HG02678 (cell line): ENCODE results near the gene SKI.

Source experiments
- ATAC-seq: cut with Tn5 transposase; IDR thresholded peaks from one replicate; pipeline ENCODE4 v1.9.1; 2021; ENCODE audit warnings: mild to moderate bottlenecking, moderate library complexity; ENCODE audit not compliant: unreplicated experiment

The SKI gene

DNA sequence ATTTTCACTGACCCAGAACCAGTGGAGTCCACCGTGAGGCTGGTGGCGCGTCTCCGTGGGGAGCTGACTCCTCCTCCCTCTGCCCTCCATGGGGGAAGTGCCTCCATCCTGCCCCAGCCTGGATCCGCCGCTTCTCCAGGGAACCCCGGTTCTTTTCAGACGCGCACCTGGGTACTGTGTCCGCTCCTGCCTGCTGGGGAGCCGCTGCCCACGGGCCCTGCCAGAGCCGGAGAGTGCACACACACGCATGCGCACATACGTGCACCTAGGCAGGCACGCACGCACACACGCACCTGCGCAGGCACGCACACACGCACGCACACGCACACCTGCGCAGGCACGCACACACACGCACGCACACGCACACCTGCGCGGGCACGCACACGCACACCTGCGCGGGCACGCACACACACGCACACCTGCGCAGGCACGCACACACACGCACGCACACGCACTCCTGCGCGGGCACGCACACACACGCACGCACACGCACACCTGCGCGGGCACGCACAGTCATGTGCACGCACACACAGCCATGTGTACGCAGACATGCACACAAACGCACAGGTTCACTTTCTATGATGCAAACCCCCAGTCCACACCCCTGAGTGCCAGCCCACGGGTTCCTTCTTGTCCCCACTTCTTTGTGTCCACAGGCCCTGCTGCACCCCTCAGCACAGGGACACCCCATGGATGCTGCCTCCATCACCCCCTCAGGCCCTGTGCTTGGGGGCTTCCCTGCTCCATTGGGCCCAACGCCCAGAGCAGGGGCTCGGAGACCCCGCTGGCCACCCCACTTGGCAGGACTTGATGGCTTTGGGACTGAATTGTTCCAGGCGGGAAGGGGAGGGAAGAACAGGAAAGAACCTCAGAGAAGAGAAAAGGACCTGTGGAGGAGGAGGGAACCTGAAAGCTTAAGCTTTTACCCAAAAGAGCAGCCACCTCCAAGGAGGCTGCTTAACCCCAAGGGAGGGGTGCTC, 120.5 kb downstream of the SKI start:
- no peak for ATAC-seq

DNA sequence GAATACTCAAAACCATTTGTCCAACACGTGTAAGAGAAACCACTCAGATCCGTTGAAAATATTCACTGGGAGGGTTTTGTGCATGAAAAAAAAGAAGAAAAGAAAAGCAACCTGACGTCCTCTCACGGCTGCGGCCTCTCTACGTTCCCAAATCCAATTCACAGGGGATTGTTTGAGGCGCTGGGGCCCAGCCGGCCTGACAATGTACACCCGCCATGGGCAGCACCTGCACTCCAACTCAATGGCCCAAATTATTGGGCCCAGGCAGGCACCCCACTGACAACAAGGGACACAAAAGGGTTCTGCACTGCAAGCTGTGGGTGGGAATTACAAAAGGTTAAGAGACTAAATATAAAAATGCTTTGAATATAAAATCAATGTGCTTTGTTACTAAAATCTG, 121.7 kb downstream of the SKI start:
- ATAC-seq: no peak

DNA sequence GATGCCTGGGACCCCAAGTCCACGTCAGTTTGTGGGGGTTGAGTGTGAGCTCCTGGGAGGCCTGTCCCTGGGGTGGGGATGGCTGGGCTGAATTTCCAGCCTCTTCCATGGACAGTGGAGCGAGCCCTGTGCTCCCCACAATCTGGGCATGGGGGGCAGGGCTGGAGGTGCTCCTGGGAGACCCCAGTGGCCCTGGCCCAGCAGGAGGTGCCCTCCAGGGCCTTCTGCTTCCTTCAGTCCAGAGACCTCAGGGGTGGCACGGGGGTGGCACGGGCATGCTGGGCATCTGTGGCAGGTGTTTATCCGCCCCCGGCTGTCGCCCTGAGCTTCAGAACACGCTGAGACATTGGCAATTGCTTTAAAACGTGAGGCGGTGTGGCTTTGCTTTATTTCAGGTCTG, 122.4 kb downstream of the SKI start:
- ATAC-seq: no peak

DNA sequence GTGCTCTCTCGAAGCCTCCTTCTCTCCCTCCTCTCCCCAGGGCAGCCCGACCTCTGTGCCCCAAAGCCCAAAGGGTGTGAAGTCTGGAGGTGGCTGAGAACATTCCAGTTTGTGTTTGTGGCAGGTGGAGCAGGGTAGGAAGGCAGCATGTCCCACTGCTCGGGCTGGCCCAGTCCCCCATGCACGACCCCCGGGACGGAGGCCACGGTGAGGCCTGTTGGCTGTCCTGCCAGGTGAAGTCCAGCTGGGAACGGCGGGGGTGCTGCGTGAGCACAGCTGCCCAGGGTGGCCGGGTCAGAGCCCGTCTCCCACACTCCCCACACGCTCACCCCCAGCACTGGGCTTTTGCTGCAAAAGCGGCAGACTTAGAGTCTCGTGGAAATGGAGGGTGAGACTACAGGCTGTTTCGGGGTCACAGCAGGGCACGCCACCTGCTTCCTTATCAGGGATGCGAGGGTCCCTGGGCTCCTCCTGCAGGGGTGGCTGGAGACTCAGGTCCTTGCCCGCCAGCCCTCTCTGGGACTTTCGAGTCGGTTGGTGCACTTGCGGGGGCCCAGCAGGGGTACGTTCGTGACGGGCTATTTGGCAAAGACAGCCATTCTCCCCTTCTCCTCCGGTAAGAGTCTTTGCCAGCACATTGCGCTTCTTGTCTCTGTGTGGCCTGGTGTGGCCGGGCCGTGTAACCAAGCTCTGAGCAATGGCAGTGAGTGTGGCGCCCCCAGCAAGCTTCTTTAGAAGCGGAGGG, 123.0 kb downstream of the SKI start:
- no peak for ATAC-seq

DNA sequence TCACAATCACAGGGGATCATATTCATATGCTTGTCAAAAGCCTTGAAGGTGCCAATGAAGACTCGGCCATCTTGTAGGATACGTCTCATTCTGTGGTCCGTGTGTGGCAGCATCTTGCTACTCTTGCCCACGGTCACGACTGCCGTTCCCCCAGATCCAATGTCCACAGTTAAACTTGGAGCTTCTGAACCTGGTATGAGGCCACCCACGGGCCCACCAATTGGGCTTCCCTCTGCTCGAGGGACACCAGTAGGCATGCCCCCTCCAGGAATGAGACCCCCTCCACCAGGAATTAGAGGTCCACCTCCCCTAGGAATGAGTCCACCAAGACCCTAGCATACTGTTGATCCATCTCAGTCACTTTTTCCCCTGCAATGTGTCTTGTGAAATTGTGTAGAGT, 123.6 kb downstream of the SKI start:
- ATAC-seq: no peak

DNA sequence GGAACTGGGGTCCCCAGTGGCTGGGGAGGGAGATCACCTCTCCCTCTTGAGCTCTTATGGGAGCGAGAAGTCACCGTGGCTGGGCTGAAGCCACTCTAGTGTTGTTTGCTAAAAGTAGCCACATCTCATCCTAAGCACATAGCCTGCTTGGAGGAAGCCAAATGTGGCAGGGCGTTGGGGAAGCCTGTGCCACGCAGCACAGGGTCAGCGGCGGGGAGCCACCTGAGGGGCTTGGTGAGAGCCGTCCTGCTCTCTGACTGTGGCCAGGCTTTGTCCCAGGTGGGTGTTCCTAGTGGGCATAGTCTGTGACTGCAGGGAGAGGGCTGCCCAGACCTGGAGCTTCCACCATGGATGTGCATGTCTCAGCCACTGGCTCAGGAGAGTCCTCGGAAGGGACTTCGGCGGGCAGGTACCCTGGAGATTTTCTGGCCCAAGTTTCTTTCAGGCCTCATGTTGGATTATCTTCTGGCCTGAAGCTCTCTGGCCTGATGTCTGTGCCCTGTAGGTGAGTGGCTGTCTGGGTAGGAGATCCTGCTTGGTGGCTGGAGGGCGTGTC, 124.3 kb downstream of the SKI start:
- ATAC-seq: no peak

DNA sequence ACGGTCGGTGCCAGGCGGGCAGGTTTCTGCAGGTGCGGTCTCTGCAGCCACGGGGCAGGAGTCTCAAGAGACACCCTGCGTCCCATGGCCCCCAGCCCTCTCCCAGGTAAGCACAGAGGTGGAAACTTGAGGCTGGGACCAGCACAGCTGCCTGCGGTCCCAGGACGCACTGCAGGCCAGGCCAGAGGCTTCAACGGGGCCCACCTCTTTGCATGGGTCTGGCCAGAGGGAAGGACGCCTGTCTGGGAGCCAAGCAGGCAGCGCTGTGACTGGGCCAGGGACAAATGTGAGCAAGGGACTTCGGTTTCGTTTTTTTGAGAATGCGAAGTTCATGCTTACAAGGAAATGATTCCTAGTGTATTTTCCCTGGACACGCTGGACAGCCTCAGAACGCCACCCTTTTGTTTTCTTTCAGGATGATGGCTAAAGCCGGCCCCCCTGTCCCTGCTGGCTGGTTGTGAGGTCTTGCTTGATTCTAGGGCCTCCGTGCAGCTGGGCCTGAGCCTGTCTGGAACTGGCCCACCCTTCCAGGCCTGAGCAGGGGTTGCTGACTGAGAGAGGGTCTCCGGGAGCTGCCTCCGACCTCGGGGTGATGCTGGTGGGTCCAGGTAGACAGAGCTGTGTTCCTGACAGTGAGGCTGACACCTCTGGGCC, 124.9 kb downstream of the SKI start:
- ATAC-seq: no peak

DNA sequence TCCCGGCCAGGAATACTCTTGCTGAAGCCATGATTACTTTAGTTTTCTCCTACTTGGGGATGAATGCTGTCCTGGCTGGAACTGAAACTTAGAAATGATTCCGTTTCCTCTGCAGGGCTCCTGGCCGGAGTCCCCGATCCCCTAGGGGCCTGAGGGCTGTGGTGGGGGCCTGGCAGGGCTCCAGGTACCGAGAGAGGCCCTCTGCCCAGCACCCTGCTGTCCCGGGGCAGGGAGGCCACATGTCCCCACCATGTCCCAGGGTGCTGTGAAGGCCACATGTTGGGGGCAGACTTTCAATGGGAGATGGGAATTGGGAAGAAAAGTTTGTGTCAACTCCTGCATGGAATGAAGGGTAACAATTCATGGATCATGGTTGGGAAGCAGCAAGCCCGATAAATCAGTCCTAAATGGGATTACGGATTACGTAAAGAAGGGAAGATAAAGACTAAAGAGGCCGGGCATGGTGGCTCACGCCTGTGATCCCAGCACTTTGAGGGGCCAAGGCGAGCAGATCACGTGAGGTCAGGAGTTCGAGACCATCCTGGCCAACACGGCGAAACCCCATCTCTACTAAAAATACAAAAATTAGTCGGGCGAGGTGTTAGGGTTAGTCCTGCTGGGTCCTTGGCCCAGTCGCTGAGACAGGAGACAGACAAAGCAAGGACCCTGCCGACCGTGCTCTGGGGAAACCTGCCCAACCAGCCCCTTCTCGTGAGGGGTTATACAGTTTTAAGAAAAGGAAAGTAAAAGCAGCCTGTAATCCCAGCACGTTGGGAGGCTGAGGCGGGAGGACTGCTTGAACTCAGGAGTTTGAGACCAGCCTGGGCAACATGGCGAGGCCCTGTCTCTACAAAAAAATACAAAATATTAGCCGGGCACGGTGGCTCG, 125.7 kb downstream of the SKI start:
- ATAC-seq: no peak

DNA sequence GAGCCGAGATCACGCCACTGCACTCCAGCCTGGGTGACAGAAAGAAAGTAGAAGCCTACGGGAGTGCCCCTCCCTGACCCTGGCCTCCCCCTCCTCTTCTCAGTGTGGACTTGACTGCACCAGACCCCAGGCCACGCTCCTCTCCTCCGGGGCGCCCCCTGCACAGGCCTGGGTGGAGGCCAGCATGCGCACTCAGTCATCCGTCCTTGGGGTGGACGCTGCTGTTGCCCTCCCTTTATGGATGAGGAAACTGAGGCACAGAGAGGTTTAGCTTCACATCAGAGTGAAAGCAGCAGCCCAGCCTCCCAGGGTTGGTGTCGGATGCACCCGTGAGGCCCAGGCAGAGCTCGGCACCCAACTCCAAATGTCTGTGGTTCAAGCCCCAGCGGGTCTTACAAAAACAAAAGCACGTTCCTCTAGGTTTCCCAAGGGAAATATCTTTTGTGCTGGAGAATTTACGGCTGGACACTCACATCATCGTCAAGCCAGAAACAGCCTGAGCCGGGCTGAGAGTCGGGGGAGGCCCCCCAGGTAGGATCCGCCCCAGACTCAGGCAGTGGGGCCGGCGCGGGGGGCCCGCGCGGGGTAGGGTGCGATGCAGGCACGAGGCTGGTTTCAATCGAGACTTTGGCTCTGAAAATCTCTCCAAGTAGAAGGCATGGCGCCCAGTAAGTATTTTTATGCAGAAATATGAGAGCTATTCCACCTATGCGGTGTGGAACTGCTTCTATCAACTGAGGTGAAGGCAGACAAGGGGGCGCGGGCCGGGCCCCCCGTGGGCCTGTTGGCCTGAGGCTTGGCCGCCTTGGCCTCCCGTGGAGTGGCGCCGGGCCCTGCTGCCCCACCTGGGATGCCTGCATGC, 126.6 kb downstream of the SKI start:
- ATAC-seq: no peak

DNA sequence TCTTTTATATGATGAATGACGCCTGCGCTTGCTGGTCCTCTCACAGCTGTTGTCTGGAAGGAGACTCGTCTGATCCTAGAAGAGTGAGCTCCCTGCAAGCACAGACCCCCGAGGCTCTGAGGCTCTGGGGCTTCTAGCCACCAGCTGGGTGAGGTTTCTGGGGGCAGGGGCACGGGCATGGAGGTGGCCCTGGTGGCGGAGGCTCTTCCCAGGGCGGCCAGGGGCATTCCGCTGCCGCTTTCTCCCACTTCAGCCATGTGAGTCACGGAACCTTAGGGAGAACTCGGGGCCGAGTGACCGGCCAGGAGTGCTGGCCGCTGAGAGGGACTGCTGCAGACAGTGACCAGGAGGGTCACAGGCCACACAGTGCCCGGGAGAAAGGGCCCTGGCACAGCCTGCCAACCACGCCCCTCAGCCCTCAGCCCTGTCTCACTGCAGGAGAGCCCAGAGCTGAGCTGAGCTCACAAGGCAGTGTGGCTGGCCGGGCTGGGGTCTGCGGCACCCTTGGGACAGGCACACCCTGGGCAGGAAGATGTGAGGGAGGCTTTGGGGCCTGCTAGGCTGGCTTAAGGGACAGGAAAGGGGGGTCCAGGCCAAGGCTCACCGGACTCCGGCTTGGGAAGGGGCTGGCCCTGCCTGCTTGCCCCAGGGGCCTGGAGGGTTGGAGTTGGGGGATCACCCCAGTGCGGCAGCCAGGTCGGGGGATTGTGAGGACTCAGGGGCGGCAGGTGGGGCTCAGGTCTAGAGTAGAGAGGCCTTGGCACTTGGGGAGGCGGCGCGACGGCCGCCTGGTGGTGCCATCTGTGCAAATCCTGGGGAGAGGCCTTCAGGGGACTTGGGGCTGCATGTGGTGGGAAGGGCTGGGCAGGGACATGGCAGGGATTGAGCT, 127.5 kb downstream of the SKI start:
- no peak for ATAC-seq

DNA sequence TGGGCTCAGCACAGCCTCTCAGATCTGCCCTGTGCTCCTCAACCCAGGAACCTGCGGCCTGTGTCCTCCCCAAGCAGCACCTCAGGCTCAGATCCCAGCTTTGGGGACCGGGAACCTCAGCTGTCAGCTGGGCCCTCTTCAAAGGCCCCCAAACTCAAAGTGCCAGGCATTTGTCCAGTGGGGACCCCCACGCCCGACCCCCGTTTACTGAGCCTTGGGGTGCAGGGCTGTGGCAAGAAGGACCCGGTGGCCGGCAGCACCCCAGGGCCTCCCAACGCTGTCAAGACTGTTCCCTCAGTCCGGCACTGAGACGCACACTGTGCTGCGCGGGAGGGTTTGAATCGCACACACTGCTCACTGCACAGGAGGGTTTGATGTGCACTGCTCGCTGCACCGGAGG, 128.3 kb downstream of the SKI start:
- no peak for ATAC-seq

DNA sequence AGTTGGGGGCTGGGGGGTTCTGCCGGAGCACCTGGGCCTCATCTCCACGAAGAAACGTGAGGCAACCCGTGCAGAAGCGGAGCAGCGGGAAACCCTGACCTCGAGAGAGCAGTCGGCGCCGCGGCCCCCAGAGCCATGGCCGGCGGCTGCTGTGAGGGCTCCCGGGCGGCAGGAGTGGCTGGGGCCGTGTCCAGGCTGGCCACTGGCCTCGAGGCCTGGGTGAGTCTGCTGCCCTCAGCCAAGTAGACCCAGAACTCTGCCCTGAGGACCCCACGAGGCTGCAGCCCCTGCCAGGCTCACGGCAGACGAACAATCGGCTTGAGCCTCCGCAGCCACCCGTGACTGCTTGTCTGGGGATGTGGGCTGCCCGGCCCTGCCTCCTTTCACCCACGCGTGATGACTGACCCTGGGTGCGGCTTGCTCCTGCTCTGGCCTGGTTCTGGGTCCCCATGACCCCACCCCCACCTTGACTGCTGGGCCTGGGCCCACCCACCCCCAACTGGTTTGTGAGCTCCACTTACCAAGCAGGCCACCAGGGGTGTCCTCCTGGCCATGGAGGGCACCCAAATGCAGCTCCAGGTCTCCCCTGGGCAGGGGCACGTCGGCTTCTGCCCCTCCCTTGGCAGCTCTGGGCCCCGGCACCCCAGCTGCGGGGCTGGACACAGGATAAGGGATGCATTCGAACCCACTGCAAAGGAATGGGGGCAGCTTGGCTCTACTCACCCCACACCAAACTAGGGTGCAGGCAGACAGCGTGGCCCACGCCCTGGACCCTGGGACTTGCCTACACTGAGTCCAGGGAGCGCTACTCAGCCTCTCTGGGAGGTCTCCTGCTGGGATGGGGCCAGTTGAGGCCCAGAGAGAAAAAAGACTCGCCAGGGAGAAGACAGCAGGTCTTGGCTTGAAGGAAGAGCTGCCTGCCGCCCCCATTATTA, 129.1 kb downstream of the SKI start:
- ATAC-seq: no peak

DNA sequence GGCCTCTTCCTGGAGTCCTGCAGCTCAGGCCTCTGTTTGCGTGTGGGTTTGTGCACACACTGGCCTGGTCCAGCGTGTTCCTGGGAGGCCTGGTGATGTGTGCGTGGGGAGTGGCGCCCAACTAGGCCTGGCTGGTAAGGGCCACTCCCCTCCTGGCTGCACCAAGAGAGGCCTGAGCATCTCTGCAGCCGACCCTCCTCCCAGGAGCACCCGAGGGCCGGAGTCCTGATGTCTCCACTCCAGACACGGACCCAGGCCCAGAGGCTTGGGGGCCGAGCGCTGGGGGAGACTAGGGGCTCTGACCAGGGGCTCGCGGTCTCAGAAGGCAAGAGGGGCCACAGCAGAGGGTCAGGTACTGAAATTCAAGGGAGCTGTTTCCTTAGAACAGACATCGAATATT, 130.0 kb downstream of the SKI start:
- ATAC-seq: no peak

DNA sequence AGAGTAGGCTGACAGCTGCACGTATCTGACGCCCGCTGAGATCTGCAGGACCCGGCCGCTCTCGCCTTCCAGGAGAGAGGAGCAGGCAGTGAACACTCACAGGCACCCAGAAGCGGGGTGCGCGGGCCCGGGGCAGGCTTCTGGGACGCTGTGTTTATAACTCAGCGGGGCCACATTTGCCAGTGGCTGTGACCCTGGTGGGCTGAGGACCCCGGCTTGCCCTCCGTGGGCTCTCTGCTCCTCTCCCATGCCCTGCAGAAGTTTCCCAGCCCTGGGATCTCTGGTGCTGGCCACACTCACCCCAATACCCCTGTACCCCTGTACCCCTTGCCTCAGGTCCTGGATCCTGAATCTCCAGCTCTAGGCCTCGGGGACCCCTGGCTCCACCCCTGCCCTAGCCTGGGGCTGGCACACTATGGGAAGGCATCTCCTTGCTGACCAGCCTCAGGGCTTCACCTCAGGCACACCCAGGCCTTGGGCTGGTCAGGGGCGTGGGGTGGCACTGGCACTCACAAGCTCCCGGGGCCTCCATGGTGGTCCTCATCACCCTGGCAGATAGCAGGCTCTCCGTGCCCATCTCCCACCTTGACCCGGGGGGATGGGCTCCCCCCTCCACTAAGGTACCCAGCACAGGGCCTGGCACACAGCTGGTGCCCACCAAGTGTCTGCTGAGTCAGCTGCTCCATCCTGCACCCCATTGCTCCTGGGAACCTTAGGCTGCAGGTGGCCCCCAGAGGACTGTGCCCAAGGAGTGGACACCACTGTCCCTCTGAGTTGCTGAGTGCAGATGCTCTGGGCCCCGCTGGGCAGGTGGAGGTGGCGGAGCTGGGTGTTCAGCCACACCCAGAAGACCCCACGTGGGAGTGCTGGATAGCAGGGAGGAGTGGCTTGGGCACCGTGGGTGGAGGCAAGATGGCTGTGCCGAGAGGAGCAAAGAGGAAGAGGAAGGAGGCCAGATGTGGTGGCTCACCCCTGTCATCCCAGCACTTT, 130.8 kb downstream of the SKI start:
- ATAC-seq: no peak
